Measurements from ENCODE around the gene HPS4. TPM values are rescaled to one million over a fixed set of nuclear protein-coding genes. Genes with fewer than 3 reads are reported as not detected.

HPS4 gene
- total RNA-seq, 2 experiments from 2014 or later = 61.6 to 67.0 TPM

- ChIA-PET POLR2A (no interaction called here), CTCF (no interaction called here)
- DNase-seq = no peak
- Mint-ChIP-seq H3K27ac (no peak overlapping the region), H3K4me3 (no peak overlapping the region), H3K27me3 (no peaks in the 10 kb centered on the region), H3K9me3 (no peaks in the 10 kb centered on the region), H3K4me1 (ENCODE audit: low read depth) (peaks cover 14% of the 10 kb centered on the region), H3K36me3 (ENCODE audit: low read depth) (peaks cover under 1% of the 10 kb centered on the region)
- TF ChIP-seq CTCF (IDR thresholded peaks at IDR 0.05) = no peak
- Histone ChIP-seq H3K4me3 (ENCODE audit: low read length) (no peak overlapping the region), H3K27ac (ENCODE audit: low read depth in 1 of 2, low read length in 2 of 2) (no peak overlapping the region), H3K9me3 (ENCODE audit: control insufficient read depth in 1 of 2, insufficient read depth in 1 of 2, low read length in 2 of 2) (no peaks in the 10 kb centered on the region), H3K36me3 (ENCODE audit: insufficient read depth, low read length) (peaks cover 23% of the 10 kb centered on the region), H3K4me1 (ENCODE audit: insufficient read depth, low read length) (peaks cover 13% of the 10 kb centered on the region), H3K27me3 (ENCODE audit: control insufficient read depth in 1 of 2, insufficient read depth in 2 of 2, low read length in 2 of 2) (no peaks in the 10 kb centered on the region)
- no peak for ATAC-seq (ENCODE audit: poor library complexity)
- intact Hi-C loops (cut with DNase I, micrococcal nuclease) = no loop called here
Observed at GRCh38 chr22:26437694-26438392, 45.7 kb downstream of the HPS4 start.

GRCh38 chr22:26436903-26437515 lies 46.6 kb downstream of the HPS4 start:
- H3K4me3 ChIP-seq (ENCODE audit: low read length) = no peak overlapping the region
- CTCF ChIA-PET = no interaction called here
- H3K9me3 Mint-ChIP-seq = no peaks in the 10 kb centered on the region
- H3K4me1 ChIP-seq (ENCODE audit: insufficient read depth, low read length) = peaks cover 17% of the 10 kb centered on the region
- DNase-seq = no peak
- H3K9me3 ChIP-seq (ENCODE audit: control insufficient read depth in 1 of 2, insufficient read depth in 1 of 2, low read length in 2 of 2) = no peaks in the 10 kb centered on the region
- peaks cover 14% of the 10 kb centered on the region for H3K4me1 Mint-ChIP-seq (ENCODE audit: low read depth)
- intact Hi-C loops (cut with DNase I, micrococcal nuclease) = no loop called here
- POLR2A ChIA-PET = no interaction called here
- H3K4me3 Mint-ChIP-seq = no peak overlapping the region
- no peak for ATAC-seq (ENCODE audit: poor library complexity)
- H3K27ac Mint-ChIP-seq = no peak overlapping the region
- no peaks in the 10 kb centered on the region for H3K27me3 ChIP-seq (ENCODE audit: control insufficient read depth in 1 of 2, insufficient read depth in 2 of 2, low read length in 2 of 2)
- peaks cover 22% of the 10 kb centered on the region for H3K36me3 ChIP-seq (ENCODE audit: insufficient read depth, low read length)
- H3K27me3 Mint-ChIP-seq = no peaks in the 10 kb centered on the region
- TF ChIP-seq CTCF (IDR thresholded peaks at IDR 0.05) = no peak
- no peak overlapping the region for H3K27ac ChIP-seq (ENCODE audit: low read depth in 1 of 2, low read length in 2 of 2)
- peaks cover 5% of the 10 kb centered on the region for H3K36me3 Mint-ChIP-seq (ENCODE audit: low read depth)

- Mint-ChIP-seq H3K36me3 (ENCODE audit: low read depth) (peaks cover 6% of the 10 kb centered on the region), H3K9me3 (no peaks in the 10 kb centered on the region), H3K27ac (no peak overlapping the region), H3K4me1 (ENCODE audit: low read depth) (peaks cover 24% of the 10 kb centered on the region), H3K4me3 (no peak overlapping the region), H3K27me3 (no peaks in the 10 kb centered on the region)
- peaks cover 20% of the 10 kb centered on the region for H3K4me1 ChIP-seq (ENCODE audit: insufficient read depth, low read length)
- H3K36me3 ChIP-seq (ENCODE audit: insufficient read depth, low read length) = peaks cover 22% of the 10 kb centered on the region
- no peaks in the 10 kb centered on the region for H3K9me3 ChIP-seq (ENCODE audit: control insufficient read depth in 1 of 2, insufficient read depth in 1 of 2, low read length in 2 of 2)
- ChIA-PET POLR2A (no interaction called here), CTCF (no interaction called here)
- H3K27me3 ChIP-seq (ENCODE audit: control insufficient read depth in 1 of 2, insufficient read depth in 2 of 2, low read length in 2 of 2) = no peaks in the 10 kb centered on the region
- H3K4me3 ChIP-seq (ENCODE audit: low read length) = no peak overlapping the region
- ATAC-seq (ENCODE audit: poor library complexity) (no peak), DNase-seq (no peak)
- H3K27ac ChIP-seq (ENCODE audit: low read depth in 1 of 2, low read length in 2 of 2) = no peak overlapping the region
- no peak for TF ChIP-seq CTCF (IDR thresholded peaks at IDR 0.05)
- intact Hi-C loops (cut with DNase I, micrococcal nuclease) = no loop called here
Observed at GRCh38 chr22:26435327-26436093, 48.1 kb downstream of the HPS4 start.

Measured in CD4-positive, alpha-beta T cell (primary cell).